CD4-positive, CD25-positive, alpha-beta regulatory T cell (primary cell): ENCODE data around the gene MRPL32. TPM values are rescaled to one million over a fixed set of nuclear protein-coding genes. Genes with fewer than 3 reads are reported as not detected.

ENCODE experiments used
- ATAC-seq, 2 donors: fragments of 150-1000 bp; cut with Tn5 transposase; one replicate each; pipeline ENCODE4 v1.10.0; 2021; ENCODE audit warnings: low read depth in 2 of 2, moderate number of reproducible peaks in 2 of 2, moderate library complexity in 1 of 2
- DNase-seq, 3 donors: peaks; one replicate each; pipeline versions ENCODE4 v3.0.0 to v3.0.0-alpha.2; 2012 to 2022; ENCODE audit warnings: mixed read lengths in 1 of 3
- H3K27ac ChIP-seq: one replicate; pipeline ENCODE4 v1.7.0; 2013; ENCODE audit warnings: mild to moderate bottlenecking, low read length; ENCODE audit not compliant: insufficient read depth, poor library complexity, severe bottlenecking
- H3K27me3 ChIP-seq: one replicate; pipeline ENCODE4 v1.7.0; 2013; ENCODE audit warnings: low read length; ENCODE audit not compliant: control insufficient read depth, insufficient read depth
- H3K36me3 ChIP-seq: one replicate; pipeline ENCODE4 v1.7.0; 2013; ENCODE audit warnings: mild to moderate bottlenecking, low read length, moderate library complexity; ENCODE audit not compliant: control insufficient read depth, insufficient read depth
- H3K4me1 ChIP-seq: 2 replicates; pipeline ENCODE4 v1.7.0; 2013; ENCODE audit warnings: mild to moderate bottlenecking, low read length; ENCODE audit not compliant: insufficient read depth, control insufficient read depth, poor library complexity, severe bottlenecking
- H3K4me3 ChIP-seq: one replicate; pipeline ENCODE4 v1.7.0; 2013; ENCODE audit warnings: low read depth, mild to moderate bottlenecking, low read length, moderate library complexity
- H3K9me3 ChIP-seq, 2 experiments: 1 replicate in 1 of 2; 2 replicates in 1 of 2; pipeline ENCODE4 v1.7.0; 2013; ENCODE audit warnings: low read length in 2 of 2, mild to moderate bottlenecking in 1 of 2, moderate library complexity in 1 of 2; ENCODE audit not compliant: control insufficient read depth in 2 of 2
- H3K27ac Mint-ChIP-seq, 3 donors: one replicate each; pipeline ENCODE4 v1.8.0; 2020 to 2022; ENCODE audit warnings: mild to moderate bottlenecking in 3 of 3, mixed read lengths in 3 of 3, moderate library complexity in 2 of 3
- H3K27me3 Mint-ChIP-seq: one replicate; pipeline ENCODE4 v1.8.0; 2022; ENCODE audit warnings: mild to moderate bottlenecking, mixed read lengths
- H3K36me3 Mint-ChIP-seq: one replicate; pipeline ENCODE4 v1.8.0; 2020; ENCODE audit warnings: mixed read lengths
- H3K4me1 Mint-ChIP-seq, 4 donors: one replicate each; pipeline ENCODE4 v1.8.0; 2020 to 2022; ENCODE audit warnings: mixed read lengths in 4 of 4, mild to moderate bottlenecking in 1 of 4
- H3K4me3 Mint-ChIP-seq, 4 donors: one replicate each; pipeline ENCODE4 v1.8.0; 2020 to 2022; ENCODE audit warnings: mild to moderate bottlenecking in 4 of 4, mixed read lengths in 4 of 4, moderate library complexity in 3 of 4
- H3K9me3 Mint-ChIP-seq, 7 donors: one replicate each; pipeline ENCODE4 v1.8.0; 2020 to 2022; ENCODE audit warnings: mixed read lengths in 7 of 7, mild to moderate bottlenecking in 3 of 7, moderate library complexity in 2 of 7
- polyA plus RNA-seq, 4 donors: library from polyadenylated mRNA; unstranded; fragments of 300-500 nt; fragmentation: Illumina TruSeq; gene quantifications; one replicate each; pipeline ENCODE4 v1.2.3, GENCODE V29; 2021
- total RNA-seq: library from RNA; stranded (reverse); gene quantifications from one replicate; pipeline ENCODE4 v1.2.3, GENCODE V29; 2022

Gene MRPL32
- total and polyA plus RNA-seq, 5 donors from 2014 or later = 37.6 to 86.0 (median 64.6) TPM

GRCh38 chr7:42902331-42902730 is 29.8 kb upstream of the MRPL32 start:
- peaks cover 13% of the 10 kb centered on the region for H3K27me3 Mint-ChIP-seq
- no peak overlapping the region for H3K27ac Mint-ChIP-seq
- no peaks in the 10 kb centered on the region for H3K9me3 Mint-ChIP-seq
- H3K4me3 Mint-ChIP-seq = no peak overlapping the region
- Histone ChIP-seq H3K4me3 (no peak overlapping the region), H3K9me3 (no peaks in the 10 kb centered on the region), H3K36me3 (no peaks in the 10 kb centered on the region), H3K27ac (no peak overlapping the region), H3K4me1 (no peaks in the 10 kb centered on the region), H3K27me3 (no peaks in the 10 kb centered on the region)
- peaks cover 0 to 3% (median 0%) of the 10 kb centered on the region in 4 donors for H3K4me1 Mint-ChIP-seq
- DNase-seq (no peak), ATAC-seq (no peak)
- peaks cover 7% of the 10 kb centered on the region for H3K36me3 Mint-ChIP-seq

GRCh38 chr7:42906181-42906580 is 26.0 kb upstream of the MRPL32 start:
- Histone ChIP-seq H3K4me3 (no peak overlapping the region), H3K4me1 (peaks cover 3% of the 10 kb centered on the region), H3K36me3 (no peaks in the 10 kb centered on the region), H3K27me3 (no peaks in the 10 kb centered on the region), H3K9me3 (no peaks in the 10 kb centered on the region), H3K27ac (no peak overlapping the region)
- ATAC-seq (no peak), DNase-seq (no peak)
- peaks cover 4% of the 10 kb centered on the region for H3K27me3 Mint-ChIP-seq
- no peak overlapping the region for H3K4me3 Mint-ChIP-seq
- peaks cover 15% of the 10 kb centered on the region for H3K36me3 Mint-ChIP-seq
- H3K27ac Mint-ChIP-seq = no peak overlapping the region
- no peaks in the 10 kb centered on the region for H3K9me3 Mint-ChIP-seq
- H3K4me1 Mint-ChIP-seq = peaks cover 0 to 21% (median 19%) of the 10 kb centered on the region in 4 donors

- Mint-ChIP-seq H3K36me3 (peaks cover 15% of the 10 kb centered on the region), H3K9me3 (no peaks in the 10 kb centered on the region), H3K4me1 (peaks cover 0 to 27% (median 22%) of the 10 kb centered on the region in 4 donors), H3K27ac (no peak overlapping the region), H3K4me3 (no peak overlapping the region), H3K27me3 (no peaks in the 10 kb centered on the region)
- no peak overlapping the region for H3K27ac ChIP-seq
- H3K4me3 ChIP-seq = no peak overlapping the region
- ATAC-seq (no peak), DNase-seq (no peak)
- no peaks in the 10 kb centered on the region for H3K9me3 ChIP-seq
- no peaks in the 10 kb centered on the region for H3K36me3 ChIP-seq
- H3K27me3 ChIP-seq = no peaks in the 10 kb centered on the region
- H3K4me1 ChIP-seq = peaks cover 9% of the 10 kb centered on the region
Observed at GRCh38 chr7:42907316-42907715, 24.9 kb upstream of the MRPL32 start.

DNA sequence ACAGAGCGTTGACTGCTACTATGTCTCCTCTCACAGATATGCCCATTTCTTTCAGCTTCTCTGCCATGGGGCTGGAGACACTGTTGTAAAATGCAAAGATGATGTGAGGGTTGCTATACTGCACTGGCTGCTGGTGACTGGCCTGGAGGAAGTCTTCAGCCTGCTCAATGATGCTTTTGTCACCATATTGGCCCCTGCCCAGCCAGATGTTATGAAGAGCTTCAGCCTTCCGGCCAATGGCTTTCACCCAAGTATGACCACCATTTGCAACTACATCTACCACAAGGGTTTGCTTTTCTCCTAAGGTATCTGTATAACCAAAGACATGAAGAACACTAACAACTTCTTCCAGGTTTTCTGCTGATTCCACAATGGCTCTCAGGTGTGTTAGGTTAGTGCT is 21.9 kb upstream of the MRPL32 start:
- no peak for ATAC-seq
- H3K4me3 Mint-ChIP-seq = peak overlapping the region; percentile 54 to 96 (median 94)
- H3K4me1 Mint-ChIP-seq = peaks cover 0 to 33% (median 30%) of the 10 kb centered on the region in 4 donors
- no peak for DNase-seq
- Histone ChIP-seq H3K4me1 (peaks cover 14% of the 10 kb centered on the region), H3K27ac (no peak overlapping the region), H3K36me3 (no peaks in the 10 kb centered on the region), H3K9me3 (no peaks in the 10 kb centered on the region), H3K27me3 (no peaks in the 10 kb centered on the region), H3K4me3 (peak overlapping the region; percentile 88)
- peak overlapping the region in 1 of 3 donors; percentile 91 for H3K27ac Mint-ChIP-seq
- H3K27me3 Mint-ChIP-seq = no peaks in the 10 kb centered on the region
- peaks cover 17% of the 10 kb centered on the region for H3K36me3 Mint-ChIP-seq
- no peaks in the 10 kb centered on the region for H3K9me3 Mint-ChIP-seq

DNA sequence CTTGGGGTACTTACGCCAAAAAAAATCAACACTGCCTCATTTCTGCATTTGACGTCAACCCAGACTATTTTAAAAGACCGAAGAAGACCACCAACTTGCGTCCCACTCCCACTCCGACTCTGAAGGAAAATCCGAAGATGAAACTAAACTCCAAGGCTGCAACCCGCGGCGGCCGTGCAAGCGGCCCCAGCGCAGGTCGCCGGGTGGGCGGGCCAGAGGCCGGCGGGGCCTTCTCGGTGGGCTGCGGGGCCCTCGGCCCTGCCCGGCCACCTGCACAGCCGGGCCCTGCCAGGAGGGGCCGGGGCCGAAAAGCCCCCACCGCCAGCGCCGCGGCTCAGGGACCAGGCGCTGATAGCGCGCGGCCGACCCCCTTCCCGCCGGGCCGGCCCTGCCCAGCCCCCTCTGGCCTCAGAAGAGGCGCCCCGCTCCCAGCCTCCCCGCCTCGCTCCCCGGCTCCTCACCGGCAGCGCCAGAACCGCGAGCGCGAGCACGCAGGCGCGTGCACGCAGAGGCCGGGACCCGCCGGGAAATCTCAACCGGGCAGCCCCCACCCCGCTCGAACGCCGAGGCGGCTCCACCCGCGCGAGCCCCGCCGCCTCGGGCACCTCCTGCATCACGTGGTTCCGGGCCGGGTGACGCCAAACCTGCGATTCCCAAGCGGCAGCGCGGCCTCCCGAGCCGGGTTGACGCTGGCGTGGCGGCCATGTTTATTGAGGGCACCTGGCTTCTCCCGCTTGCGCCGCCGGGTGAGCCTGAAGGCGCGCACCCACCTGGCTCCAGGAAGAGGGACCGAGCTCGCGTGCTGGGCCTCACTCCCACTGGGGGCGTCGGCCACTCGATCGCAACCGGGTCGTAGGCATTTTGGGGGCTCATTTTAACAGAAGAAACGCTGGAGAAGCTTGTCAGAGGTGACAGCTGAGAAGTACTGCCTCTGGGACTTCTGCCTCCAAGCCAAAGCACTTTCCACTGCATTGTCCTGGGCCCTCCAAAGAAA is 20.4 kb upstream of the MRPL32 start, which contains the start of gene C7orf25:
TSS of gene C7orf25 (minus strand) at position 617 of the 994 bp plus-strand sequence. CDS start 1,170 bp downstream, outside the sequence.
- H3K4me3 ChIP-seq = peak within 1 kb of the TSS; percentile 88
- no peaks in the 10 kb centered on the region for H3K9me3 ChIP-seq
- peaks cover 7% of the 10 kb centered on the region for H3K36me3 ChIP-seq
- H3K36me3 Mint-ChIP-seq = peaks cover 20% of the 10 kb centered on the region
- no peaks in the 10 kb centered on the region for H3K27me3 ChIP-seq
- peak; percentile 94 to 95 (median 95) for DNase-seq
- peak within 1 kb of the TSS; percentile 92 to 96 (median 96) for H3K4me3 Mint-ChIP-seq
- H3K27me3 Mint-ChIP-seq = no peaks in the 10 kb centered on the region
- peak; percentile 97 to 98 for ATAC-seq
- H3K27ac ChIP-seq = peak within 1 kb of the TSS; percentile 73
- H3K9me3 Mint-ChIP-seq = peaks cover 0 to 1% (median 0%) of the 10 kb centered on the region in 7 donors
- H3K27ac Mint-ChIP-seq = peak within 1 kb of the TSS; percentile 81 to 91 (median 91)
- H3K4me1 Mint-ChIP-seq = peaks cover 0 to 33% (median 30%) of the 10 kb centered on the region in 4 donors
- peaks cover 14% of the 10 kb centered on the region for H3K4me1 ChIP-seq

DNA sequence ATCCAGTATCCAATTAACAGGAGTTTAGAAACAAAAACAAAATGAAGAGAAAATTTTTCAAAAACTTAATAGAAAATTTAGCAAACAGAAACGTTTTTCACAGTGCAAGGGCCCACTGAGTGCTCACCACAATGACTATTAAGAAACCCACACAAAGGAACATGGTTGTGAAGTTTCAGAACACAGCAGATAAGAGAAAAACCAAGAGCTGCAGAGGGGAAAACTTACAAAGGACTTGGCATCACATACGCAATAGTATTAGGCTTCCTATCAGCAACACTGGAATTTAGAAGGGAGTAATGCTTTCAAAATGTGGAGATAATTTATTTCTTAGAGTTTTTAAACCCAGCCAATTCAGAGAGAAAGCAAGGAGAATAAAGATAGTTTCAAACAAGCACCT is 18.6 kb upstream of the MRPL32 start:
- ATAC-seq (no peak), DNase-seq (no peak)
- no peaks in the 10 kb centered on the region for H3K27me3 Mint-ChIP-seq
- H3K27ac Mint-ChIP-seq = peak overlapping the region in 2 of 3 donors; percentile 69 to 89
- Histone ChIP-seq H3K4me1 (peaks cover 14% of the 10 kb centered on the region), H3K9me3 (no peaks in the 10 kb centered on the region), H3K36me3 (peaks cover 25% of the 10 kb centered on the region), H3K27ac (no peak overlapping the region), H3K4me3 (no peak overlapping the region), H3K27me3 (no peaks in the 10 kb centered on the region)
- H3K9me3 Mint-ChIP-seq = peaks cover 0 to 1% (median 0%) of the 10 kb centered on the region in 7 donors
- H3K4me1 Mint-ChIP-seq = peaks cover 0 to 31% (median 25%) of the 10 kb centered on the region in 4 donors
- peaks cover 24% of the 10 kb centered on the region for H3K36me3 Mint-ChIP-seq
- H3K4me3 Mint-ChIP-seq = peak overlapping the region in 1 of 4 donors; percentile 96

- H3K36me3 ChIP-seq = peaks cover 29% of the 10 kb centered on the region
- DNase-seq (no peak), ATAC-seq (no peak)
- peaks cover 0 to 31% (median 25%) of the 10 kb centered on the region in 4 donors for H3K4me1 Mint-ChIP-seq
- peak overlapping the region in 1 of 4 donors; percentile 96 for H3K4me3 Mint-ChIP-seq
- H3K4me3 ChIP-seq = no peak overlapping the region
- peaks cover 0 to 1% (median 0%) of the 10 kb centered on the region in 7 donors for H3K9me3 Mint-ChIP-seq
- H3K27me3 ChIP-seq = no peaks in the 10 kb centered on the region
- no peaks in the 10 kb centered on the region for H3K27me3 Mint-ChIP-seq
- H3K9me3 ChIP-seq = no peaks in the 10 kb centered on the region
- peaks cover 25% of the 10 kb centered on the region for H3K36me3 Mint-ChIP-seq
- H3K27ac ChIP-seq = no peak overlapping the region
- peak overlapping the region in 2 of 3 donors; percentile 15 to 23 for H3K27ac Mint-ChIP-seq
- peaks cover 14% of the 10 kb centered on the region for H3K4me1 ChIP-seq
Observed at GRCh38 chr7:42914009-42914408, 18.2 kb upstream of the MRPL32 start.
